DMS53 treated with DMSO at 0.1 percent for 48 hours (cell line): ENCODE data around the gene NUDT22.
"Not testable (repeated sequence)": the region's sequence is repeated elsewhere in the genome, so short reads cannot be mapped to it uniquely, and the experiment has no call there.

ENCODE experiments used
- DNase-seq: peaks from one replicate; lab custom pipeline; 2025; ENCODE audit not compliant: unreplicated experiment; lab: John Stamatoyannopoulos, UW

The NUDT22 gene

DNA sequence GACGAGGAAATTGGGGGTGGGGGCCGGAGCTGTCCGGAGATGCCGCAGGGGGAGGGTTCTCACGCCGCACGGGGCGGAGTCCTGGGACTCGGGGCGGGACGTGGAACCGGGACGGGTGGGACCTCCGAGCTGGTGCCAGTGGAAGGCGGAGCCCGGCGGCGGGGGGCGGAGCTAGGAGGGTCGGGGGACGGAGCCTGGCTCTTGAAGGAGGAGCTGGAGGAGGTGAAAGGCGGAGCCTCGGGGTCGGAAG lies 15.1 kb downstream of the NUDT22 start:
- DNase-seq = no peak

DNA sequence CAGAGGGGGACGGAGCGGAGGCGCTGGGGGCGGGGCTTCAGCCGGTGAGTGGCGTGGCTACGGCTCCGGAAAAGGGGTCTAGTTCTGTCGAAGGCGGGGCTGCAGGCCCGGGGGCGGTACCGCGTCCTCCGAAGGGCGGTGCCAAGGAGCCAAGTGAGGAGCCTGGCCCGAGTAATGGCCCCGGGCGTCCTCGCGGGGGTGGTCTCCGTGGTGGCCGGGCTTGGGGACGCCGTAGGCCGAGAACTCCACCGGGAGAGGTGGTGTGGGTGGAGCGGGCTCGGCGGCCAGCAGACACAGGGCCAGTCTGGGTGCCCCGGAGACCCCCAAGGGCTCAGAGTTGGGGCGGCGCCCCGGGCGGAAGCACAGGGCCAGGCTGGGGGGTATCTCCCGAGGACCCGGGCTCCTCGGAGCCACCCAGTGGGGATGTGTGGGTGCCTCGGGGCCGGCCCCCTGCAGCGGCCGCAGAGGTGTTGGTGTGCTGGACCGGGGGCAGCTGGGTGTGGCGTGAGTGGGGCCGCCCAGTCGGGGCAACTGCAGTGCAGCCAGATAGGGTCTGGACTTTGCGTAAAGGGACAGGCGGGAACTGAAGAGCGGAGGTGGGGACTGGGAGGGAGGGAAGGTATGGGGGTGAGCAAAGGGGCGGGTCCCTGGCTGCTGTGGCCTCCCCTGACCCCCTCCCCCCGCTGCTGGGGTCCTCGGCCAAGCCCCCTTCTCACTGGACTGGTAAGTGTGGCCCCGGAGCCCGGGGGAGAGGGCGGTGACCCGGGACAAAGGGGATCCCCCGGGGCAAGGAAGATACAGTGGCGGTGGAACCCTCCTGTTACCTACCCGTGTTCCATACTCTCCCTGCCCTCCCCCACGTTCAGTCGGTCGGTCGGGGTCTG lies 15.7 kb downstream of the NUDT22 start:
- peak; percentile 87 for DNase-seq

DNA sequence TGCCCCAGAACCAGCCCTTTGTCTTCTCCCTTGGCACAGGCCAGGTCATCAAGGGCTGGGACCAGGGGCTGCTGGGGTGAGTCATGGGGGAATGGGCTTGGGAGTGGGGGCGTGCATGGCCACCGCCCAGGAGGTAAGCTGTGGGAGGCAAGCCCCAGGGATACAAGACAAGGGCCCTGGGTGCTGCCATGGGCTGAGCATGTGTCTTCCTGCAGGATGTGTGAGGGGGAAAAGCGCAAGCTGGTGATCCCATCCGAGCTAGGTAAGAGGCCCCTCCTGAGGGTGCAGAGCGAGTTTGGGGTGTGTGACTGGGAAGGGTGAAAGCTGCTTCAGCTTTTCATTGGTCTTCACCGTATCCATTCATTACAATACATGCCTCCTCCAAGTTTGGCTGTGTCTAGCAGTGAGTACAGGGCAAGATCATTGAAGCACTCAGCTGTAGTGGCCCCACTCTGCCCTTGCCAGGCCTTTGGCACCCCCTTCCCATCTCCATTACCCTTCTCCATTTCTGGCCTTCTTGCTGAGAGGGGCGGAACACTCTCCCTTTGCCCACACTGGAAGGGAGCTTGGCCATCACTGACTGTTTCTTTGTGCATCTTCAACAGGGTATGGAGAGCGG lies 17.3 kb downstream of the NUDT22 start:
- DNase-seq = no peak

DNA sequence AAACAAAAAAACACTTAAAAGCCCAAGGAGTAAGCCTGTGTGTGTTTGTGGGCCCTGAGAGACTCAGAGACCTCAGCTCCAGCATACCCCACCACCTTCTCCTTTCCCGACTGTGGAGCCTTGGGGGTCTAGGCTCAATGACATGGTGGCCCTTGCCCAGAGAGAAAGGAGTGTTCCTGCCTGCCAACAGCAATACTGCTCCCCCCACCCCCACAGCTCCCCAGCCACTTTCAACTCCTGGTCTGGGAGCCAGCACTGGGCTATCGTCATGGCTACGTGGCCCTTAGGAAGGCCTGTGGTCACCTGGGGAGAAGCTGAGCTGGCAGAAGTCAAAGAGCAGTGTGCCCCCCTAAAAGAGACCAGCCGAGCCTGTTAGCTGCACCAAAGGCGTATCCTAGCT lies 18.0 kb downstream of the NUDT22 start:
- DNase-seq = no peak

DNA sequence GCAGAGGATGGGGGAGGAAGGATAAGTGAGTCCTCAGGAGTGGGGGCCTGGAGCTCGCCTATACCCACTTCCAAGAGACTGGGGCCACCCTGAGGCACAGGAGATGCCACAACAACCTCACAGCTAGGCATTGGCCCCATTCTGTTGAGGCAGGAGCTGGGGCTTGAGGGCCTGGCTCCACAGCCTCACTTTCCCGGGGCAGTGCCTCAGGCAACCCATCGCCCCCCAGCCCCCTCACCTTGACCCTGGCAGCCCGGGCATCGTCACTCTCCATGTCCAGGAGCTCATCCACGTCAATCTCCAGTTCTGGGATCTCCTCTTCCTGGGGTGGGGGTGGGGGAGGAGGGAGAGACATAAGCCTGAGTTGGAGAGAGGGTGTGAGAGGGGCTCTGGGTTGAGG lies 18.9 kb downstream of the NUDT22 start:
- DNase-seq = no peak

DNA sequence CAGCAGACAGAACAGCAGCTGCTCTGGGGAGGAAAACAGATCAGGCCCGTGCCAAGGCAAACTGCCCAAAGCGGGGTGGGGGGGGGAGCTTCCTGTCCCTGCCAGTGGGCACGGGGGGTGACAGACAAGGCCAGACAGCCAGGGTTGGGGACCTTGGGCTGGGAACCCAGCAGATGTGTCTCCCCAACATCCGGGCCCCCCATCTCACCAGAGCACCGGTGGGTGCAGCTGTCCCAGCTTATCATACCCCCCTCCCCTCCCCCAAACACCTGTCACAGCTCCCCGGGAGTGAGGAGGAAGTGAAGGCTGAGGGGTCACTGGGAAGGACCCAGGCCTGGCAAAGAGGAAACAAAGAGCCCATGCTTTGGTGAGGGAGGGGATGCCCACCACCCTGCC lies 19.3 kb downstream of the NUDT22 start:
- DNase-seq = peak; percentile 39

DNA sequence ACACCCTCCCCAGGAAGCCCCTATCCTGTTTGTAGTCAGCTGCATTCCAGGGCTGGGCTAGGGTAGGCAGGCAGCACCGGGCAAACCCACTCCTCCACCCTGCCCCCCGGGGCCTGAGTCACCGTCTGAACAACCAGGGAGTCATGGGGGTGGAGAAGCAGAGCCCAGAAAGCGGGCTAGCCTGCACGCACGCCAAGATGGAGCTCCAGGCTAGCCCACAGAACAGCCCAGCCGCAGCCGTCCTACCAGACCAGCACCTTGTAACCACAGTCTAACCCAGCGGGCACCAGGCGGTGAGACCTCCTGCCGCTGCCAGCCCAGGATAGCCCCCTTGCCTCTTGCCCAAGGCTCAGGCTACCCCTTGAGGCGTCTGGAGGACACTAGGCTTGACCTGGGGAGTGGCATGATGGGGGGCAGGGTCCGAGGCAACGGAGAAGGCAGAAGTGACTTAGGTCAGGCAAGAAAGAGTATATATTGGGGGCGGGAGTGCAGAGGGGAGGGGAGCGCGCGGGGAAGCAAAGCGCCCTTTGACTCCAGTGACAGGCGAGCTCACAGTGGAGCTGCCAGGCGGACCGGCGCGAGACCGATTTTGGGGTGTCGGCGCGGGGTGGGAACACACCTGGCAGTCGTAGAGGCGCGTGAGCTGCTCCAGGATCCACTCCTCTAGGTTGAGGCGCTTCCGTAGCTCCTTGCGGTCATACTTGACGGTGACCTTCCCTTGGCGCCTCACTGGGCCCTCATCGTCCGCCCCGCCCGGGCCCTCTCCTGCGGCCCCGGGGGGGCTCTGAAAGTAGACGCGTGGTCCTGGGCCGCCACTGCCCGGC lies 19.9 kb downstream of the NUDT22 start:
- peak; percentile 51 for DNase-seq

DNA sequence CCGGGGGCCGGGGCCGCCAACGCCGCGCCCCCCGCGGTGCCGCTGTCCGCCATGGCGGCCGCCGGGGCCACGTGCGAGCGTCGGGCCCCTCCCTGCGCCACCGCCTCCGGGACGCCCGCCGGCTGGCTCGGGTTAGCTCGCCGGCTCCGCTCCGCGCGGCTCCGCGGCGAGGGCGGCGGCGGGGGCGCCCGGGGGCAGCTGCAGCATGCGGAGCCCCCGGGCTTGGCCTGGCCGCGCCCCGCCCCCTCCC lies 20.5 kb downstream of the NUDT22 start:
- DNase-seq = not testable (repeated sequence)

DNA sequence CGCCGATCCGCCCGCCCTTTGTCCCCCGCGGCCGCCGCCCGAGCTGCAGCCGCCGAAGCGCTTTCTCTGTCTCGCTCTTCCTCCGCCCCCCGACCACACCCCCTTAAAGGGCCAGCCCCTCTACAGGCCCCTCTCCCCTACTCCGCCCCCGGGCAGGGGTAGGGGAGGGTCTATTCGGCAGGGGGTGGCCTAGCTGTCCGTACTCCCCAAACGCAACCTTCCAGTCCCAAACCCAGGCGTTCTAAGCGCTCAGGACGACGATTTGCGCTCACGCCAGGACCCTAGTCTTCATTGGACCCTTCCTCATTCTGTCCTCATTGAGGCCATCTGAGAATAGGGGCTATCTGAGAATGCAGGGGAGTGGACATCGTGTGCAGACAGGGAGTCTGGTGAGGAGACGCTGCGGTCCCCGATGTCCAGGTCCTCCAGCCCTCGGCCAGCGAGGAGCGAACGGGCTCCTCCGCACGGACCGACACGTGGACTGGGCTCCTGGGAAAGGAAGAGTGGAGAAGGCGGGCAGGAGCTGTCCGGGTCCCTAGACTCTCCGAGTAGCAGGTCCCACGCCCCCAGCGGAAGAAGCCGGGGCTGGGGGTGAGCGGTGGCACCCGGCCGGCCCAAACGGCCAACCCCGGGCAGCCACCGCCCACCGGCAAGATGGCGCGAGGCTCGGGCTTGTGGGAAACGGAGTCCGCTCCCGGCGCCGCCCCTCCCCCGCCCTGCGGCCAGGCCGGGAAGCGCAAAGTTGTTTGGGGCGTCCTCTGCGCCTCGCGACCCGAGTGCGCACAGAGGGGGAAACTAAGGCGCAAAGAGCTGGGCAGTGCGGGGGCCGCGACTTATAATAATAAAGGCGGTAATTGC lies 21.0 kb downstream of the NUDT22 start, which contains the start of gene PPP1R14B:
Gene PPP1R14B, minus strand, starts transcription at position 73 of the 858 bp plus-strand sequence. CDS start 270 bp downstream, outside the sequence.
- peak; percentile 89 for DNase-seq

DNA sequence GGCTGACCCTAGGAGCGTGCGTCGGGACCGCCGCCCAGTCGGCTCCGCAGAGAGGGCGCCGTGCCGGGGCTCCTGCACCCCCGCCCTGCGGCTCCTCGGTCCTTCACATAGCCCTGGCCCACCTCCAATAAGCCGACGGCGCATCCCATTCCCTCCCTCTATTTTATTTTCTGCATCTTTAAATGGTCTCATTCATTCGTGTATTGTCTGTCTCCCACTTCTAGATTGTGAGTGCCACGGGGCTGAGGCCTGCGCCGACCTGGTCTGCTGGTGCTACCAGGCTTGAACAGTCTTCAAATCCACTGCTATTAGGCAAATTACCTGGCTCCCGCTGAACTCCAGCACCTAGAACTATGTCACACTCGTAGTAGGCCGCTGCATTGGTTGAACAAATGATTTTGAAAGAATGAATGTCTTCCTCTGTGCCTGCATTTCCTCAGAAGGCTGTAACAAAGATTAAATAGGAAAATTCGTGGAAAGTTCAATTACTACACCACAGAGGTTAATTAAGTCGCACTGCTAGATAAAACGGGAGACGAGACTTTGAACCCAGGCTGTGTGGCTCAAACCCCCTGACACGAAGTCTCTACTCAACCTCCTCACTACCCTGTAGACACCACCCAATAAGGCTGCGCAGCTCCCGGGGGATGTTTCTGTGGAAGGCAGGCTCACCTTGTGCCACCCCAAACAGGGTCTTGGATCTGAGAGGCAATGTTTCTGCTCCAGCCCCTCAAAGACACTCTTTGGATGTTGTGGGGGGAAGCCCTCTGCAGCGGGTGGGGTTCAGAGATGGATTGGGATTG lies 21.9 kb downstream of the NUDT22 start:
- DNase-seq = no peak

DNA sequence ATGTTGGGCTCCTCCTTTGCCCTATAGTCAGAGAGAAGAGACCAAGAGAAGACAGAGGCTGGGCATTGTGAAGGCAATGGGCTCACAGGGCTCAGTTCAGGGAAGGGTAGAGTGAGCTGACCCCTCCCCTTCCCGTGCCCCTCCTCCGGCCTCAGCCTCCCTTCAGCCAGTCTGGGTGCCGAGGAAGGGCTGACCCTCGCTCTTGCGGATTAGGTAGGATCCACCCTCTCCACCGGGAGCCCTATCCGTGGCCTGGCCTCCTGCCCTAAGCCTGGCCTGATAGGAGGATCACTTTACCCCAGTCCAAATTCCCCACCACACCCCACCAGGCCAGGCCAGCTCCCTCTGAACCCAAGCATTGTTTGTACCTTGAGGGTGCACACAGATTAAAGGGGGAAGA lies 22.5 kb downstream of the NUDT22 start:
- DNase-seq = no peak

DNA sequence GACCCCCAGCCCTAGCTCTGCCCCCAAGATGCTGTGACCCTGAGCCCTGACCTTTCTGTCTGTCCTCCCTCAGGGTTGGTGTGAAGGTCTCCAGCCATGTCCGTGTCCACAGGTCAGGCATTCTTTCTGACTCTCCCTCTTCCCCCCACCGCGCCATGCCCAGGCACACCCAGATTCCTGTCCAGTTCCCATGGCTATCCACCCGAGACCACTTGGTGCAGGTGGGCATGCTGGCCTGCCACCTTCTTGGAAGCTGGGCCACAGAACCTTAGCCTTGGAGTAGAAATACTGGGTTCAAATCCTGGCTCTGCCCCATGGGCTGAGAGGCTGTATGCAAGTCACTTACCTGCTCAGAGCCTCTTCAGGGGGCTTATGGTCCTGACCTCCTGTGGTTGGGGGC lies 23.0 kb downstream of the NUDT22 start:
- no peak for DNase-seq

DNA sequence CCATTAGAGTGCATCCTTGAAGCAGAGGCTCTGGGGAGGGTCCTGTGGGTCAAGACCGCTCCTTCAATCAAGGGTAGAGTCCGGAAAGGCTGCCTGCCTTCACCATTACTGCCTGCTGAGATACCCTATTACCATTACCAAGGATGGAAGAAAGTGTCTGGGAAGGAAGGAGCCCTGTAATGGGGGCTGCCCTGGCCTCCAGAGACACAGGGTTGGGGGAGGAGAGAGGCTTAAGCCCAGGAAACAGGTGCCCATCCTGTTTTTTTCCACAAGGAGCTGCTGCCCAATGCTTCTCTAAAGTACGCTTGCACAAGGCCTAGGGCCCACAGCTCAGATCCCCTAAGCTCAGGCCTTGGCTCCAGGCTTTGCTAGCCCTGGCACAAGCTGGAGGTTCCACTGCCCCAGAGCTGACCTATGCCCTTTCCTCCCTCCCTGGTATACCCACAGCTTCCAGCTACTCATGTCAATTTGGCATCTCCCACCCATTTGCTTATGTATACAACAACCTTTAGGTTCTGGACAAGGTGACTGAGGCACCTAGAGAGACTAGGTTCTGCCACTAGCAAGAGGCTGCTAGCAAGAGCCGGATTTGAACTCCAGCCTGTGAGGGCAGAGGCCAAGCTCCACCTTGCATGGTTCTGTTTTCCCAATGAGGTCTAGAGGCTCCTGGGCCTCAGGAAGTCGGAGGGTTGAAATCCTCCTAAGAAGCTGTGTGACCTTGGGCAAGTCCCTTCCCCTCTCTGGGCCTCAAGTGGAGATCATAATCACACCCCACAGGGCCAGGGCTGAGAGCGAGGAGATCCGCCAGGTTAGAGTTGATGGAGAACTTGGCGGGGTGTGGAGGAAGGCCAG lies 23.7 kb downstream of the NUDT22 start:
- no peak for DNase-seq

DNA sequence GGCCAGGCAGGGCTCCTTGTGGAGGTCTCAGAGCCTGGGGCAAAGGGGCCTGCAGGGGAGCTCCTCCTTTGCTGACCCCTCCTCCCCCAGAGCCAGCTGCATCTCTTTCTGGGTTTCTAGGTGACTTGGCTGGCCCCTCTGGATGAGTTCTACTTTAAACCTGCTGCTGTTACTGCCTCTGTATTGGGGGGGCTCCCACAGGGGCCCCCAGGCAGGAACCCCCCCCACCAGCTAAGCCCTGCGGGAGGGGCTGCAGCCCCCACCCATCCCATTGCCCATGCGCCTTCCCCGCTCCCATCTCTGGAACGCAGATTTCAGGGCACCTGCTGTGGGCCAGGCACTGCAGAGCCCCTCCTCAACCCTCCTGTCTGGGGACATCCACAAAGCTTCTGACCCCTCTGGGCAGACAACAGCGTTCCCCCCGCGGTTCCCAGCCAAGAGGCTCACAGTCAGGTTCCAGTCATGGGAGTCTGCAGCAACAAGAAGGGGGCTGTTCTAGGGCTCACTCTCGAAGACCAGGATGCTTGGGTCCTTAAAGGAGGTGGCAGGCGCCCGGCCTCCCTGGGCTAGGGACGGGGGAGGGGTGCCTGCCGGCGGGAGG lies 24.4 kb downstream of the NUDT22 start:
- no peak for DNase-seq

DNA sequence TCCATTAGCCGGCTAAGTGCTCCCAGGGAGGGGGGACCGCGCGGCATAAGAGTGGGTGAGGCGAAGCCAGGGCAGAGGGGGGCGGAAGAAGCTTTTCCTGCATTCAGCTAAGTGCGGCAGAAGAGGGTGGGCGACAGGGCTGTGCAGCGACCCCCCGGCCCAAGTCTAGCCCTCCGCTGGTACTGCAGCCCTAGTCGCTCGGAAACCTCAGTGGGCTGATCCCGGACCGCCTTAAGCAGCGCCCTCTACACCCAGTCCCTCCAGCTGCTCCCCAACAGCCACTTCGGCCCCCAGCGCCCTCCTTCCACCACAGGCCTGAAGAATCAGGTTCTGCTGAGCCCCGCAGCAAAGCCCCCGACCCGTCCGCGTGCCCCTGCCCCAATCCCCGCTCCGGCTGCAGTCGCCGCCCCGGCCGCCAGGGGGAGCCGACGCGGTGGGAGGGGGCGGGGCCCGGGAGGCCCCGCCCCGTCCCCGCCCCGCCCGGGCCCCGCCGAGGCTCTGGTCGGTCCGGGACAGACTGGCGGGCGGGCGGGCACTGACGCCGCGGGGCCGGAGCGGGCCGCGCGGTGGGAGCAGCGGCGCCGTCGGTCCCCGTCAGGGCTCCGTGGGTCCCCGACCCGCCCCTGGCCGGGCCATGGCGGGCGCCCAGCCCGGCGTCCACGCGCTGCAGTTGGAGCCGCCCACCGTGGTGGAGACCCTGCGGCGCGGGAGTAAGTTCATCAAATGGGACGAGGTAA lies 25.1 kb downstream of the NUDT22 start, which contains the start of gene PLCB3:
Gene PLCB3, plus strand, starts transcription at position 515 of the 737 bp plus-strand sequence. Its CDS starts 120 bp downstream, at position 635.
- DNase-seq = no peak

DNA sequence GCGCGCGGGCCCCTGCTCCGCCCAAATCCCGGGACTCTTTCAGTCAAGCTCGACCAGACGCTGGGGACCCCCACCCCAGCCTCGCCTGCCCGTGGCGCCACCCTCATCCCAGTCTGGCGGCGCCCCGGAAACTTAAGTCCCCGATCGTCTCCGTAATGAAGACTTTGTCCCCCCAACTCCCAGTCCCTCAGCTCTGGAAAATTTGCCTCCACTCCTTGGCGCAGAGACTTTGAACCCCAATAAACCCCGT lies 25.6 kb downstream of the NUDT22 start:
- DNase-seq = no peak

DNA sequence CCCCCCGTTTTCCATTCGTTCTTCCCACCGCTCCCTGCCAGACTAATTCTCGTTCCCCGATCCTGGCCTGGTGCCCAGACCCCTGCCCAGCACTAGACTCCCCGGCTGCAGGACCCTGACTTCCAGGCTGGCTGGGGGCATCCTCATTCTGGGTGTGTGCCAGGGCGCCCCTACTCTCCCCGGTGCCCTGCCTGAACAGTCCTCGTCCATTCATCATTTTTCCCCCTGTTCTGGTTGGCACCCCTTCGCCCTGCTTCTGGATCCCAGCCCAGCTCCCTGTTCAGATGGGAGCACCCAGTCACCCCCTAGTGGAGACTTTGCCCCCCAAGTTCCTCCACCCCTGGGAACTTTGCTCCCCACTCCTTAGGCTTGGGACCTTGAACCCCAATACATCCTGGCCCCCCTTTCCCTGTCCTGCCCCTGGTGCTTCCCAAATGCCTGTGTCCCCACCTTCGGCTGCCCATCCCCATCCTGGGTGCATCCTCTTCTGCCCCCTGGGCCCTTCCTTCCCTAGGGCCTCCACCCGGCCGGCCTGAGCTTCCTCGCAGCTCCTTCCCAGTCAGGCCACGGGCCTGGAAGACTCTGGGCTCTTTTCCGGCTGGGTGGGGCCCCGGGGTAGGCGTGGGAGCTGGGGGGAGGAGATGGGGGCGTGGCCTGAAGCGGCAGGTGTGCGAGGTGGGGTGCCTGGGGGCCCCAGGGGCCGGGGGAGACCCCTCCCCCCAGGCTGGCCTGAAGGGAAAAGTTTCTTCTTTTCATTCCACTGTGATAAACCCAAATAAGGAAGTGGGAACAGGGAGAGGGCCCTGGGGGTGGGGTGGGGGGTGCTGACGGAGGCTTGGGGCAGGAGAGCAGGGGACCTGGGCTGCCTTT lies 26.2 kb downstream of the NUDT22 start:
- peak; percentile 14 for DNase-seq

DNA sequence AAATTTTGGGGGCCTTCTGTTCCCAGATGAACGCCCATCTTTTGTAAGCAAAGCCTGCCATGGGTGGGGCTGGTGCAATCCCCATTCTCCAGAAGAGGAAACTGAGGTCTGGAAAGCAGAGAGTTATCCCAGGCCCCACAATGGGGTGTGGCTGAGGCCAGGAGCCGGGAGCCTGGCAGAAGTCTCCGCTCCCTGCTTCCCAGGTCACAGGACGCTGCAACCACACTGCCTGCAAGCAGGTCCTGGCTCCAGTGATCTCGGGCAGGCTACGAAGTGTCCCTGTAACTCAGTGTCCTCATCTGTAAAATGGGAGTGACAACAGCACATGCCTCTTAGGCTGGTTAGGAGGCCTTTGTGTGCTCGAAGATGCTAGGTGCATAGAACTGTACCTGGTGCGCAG lies 27.0 kb downstream of the NUDT22 start:
- no peak for DNase-seq
